ENCODE measurements around the gene NDUFV1. TPM values are rescaled to one million over a fixed set of nuclear protein-coding genes. Genes with fewer than 3 reads are reported as not detected.
A peak's percentile ranks its signal among the peaks of the same experiment; 100 is the strongest.
"Not testable (repeated sequence)": the region's sequence is repeated elsewhere in the genome, so short reads cannot be mapped to it uniquely, and the experiment has no call there.

Gene NDUFV1
- total RNA-seq, 6 experiments from 2014 or later: 151 to 214 (median 163) TPM

DNA sequence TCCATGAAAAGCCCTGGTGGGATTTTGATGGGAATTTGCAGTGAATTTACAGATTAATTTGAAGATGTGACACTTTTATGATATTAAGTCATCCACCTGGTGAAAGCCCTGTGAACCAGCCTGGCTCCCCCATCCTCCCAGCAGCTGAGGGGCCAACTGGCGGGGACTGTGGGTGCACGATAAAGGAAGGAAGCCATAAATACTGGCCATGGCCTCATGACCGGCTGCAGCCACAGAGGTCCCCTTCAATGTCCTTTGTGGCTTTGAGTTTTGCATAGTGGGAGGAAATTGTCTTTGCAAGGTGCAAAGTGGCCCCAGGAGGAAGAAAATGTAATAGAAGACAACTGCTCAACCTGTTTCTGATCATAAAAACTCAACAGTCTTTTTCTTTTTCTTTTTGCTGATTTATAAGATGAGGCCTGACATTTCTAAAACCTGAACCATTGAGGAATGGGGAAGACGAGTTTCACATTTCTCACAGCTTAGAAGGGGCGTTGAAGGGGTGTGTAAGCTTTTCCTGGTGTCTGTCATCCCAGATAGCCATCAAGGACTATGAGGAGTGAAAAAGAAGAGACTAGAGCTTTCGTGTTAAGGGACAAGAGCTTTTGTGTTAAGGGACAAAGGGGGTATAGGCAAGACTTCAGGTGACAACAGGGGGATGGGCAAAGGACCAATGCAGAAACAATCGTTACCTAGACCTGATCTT lies 6.3 kb upstream of the NDUFV1 start:
- TF ChIP-seq, protein P1, sequence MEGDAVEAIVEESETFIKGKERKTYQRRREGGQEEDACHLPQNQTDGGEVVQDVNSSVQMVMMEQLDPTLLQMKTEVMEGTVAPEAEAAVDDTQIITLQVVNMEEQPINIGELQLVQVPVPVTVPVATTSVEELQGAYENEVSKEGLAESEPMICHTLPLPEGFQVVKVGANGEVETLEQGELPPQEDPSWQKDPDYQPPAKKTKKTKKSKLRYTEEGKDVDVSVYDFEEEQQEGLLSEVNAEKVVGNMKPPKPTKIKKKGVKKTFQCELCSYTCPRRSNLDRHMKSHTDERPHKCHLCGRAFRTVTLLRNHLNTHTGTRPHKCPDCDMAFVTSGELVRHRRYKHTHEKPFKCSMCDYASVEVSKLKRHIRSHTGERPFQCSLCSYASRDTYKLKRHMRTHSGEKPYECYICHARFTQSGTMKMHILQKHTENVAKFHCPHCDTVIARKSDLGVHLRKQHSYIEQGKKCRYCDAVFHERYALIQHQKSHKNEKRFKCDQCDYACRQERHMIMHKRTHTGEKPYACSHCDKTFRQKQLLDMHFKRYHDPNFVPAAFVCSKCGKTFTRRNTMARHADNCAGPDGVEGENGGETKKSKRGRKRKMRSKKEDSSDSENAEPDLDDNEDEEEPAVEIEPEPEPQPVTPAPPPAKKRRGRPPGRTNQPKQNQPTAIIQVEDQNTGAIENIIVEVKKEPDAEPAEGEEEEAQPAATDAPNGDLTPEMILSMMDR (IDR thresholded peaks at IDR 0.05): no peak
- no peak for TF ChIP-seq POLR2A (IDR thresholded peaks at IDR 0.05)
- WGBS (ENCODE audit: insufficient coverage, low coverage, low lambda C conversion rate, missing lambda C conversion rate): 20% methylated on average over 6 of the region's 7 CpGs
- ATAC-seq: peak in 1 of 4 donors; percentile 14
- Histone ChIP-seq H3K36me3 (no peaks in the 10 kb centered on the region), H3K4me3 (no peak overlapping the region), H3K27ac (no peak overlapping the region), H3K4me1 (no peaks in the 10 kb centered on the region), H3K27me3 (no peaks in the 10 kb centered on the region), H3K9me3 (no peaks in the 10 kb centered on the region)
- intact Hi-C loops (cut with DNase I): no loop called here
- no peak for DNase-seq

DNA sequence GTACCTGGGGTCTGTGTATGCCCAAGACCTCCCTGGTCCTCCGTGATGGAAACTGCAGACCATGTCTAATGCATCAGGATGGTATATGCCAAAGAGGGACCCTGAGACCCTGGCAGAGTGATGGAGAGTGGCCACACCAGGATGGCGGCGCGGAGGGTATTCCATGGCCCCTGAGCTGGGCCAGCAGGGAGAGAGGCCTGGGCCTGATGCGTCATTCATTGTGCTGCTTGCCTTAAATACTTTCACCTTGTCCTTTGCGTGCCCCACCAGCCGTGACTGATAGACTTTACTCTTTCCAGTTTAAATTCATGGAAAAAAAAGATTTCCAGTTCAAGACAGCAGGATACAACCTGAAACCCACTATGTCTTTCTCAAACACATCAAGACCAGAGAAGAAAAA lies 5.6 kb upstream of the NDUFV1 start:
- H3K27ac ChIP-seq: no peak overlapping the region
- ATAC-seq (no peak), DNase-seq (no peak)
- no peaks in the 10 kb centered on the region for H3K27me3 ChIP-seq
- TF ChIP-seq POLR2A (IDR thresholded peaks at IDR 0.05): no peak
- TF ChIP-seq, protein P1 (IDR thresholded peaks at IDR 0.05): no peak
- H3K36me3 ChIP-seq: no peaks in the 10 kb centered on the region
- H3K9me3 ChIP-seq: no peaks in the 10 kb centered on the region
- no peaks in the 10 kb centered on the region for H3K4me1 ChIP-seq
- intact Hi-C loops (cut with DNase I): no loop called here
- no peak overlapping the region for H3K4me3 ChIP-seq
- 87% methylated on average over 3 of the region's 7 CpGs for WGBS (ENCODE audit: insufficient coverage, low coverage, low lambda C conversion rate, missing lambda C conversion rate)

DNA sequence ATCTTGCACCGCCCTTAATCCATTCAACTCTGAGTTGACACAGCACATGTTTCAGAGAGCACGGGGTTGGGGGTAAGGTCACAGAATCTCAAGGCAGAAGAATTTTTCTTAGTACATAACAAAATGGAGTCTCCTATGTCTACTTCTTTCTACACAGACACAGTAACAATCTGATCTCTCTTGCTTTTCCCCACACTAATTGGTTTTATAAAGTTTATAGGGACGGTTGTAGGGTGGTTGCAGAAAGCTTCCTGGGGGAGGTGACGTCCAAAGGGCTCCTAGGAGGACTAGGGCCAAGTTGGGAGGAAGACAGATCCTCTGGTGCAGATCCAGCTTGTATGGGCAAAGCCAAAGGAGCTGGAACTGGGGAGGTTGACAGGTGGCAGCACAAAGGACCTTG lies 2.6 kb upstream of the NDUFV1 start:
- DNase-seq; H3K4me1 ChIP-seq; ATAC-seq; intact Hi-C loops (cut with DNase I); H3K27me3 ChIP-seq; H3K27ac ChIP-seq; H3K4me3 ChIP-seq; H3K36me3 ChIP-seq; H3K9me3 ChIP-seq: not testable (repeated sequence)
- WGBS (ENCODE audit: insufficient coverage, low coverage, low lambda C conversion rate, missing lambda C conversion rate): 53% methylated on average over 2 of the region's 4 CpGs

DNA sequence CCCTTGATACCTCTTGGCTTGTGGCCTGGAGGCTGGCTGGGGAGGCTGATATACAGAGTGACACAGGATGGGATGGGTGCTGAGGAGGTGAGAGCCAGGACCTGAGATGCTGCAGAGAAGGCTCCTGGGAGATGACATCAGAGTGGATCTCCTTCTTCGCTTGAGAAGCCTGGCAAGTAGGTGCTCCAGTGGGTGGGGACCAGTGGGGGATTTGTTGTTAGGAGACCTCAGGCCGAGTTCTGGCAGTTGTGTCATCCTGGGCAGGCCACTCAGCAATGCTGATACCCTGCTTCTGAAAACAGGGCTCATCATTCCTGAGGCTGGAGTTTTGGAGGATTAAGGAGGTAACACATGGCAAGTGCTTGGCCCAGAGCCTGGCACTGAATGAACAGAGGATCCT lies 1.9 kb upstream of the NDUFV1 start:
- ATAC-seq (no peak), DNase-seq (no peak)
- no peak for TF ChIP-seq POLR2A (IDR thresholded peaks at IDR 0.05)
- TF ChIP-seq, protein P1 (IDR thresholded peaks at IDR 0.05): no peak
- intact Hi-C loops (cut with DNase I): no loop called here
- Histone ChIP-seq H3K27ac (no peak overlapping the region), H3K9me3 (no peaks in the 10 kb centered on the region), H3K27me3 (no peaks in the 10 kb centered on the region), H3K4me3 (no peak overlapping the region), H3K4me1 (peaks cover 0 to 8% (median 4%) of the 10 kb centered on the region in 4 donors), H3K36me3 (peaks cover 0 to 10% (median 0%) of the 10 kb centered on the region in 4 donors)
- WGBS (ENCODE audit: insufficient coverage, low coverage, low lambda C conversion rate, missing lambda C conversion rate): 86% methylated on average over 1 of the region's 2 CpGs

DNA sequence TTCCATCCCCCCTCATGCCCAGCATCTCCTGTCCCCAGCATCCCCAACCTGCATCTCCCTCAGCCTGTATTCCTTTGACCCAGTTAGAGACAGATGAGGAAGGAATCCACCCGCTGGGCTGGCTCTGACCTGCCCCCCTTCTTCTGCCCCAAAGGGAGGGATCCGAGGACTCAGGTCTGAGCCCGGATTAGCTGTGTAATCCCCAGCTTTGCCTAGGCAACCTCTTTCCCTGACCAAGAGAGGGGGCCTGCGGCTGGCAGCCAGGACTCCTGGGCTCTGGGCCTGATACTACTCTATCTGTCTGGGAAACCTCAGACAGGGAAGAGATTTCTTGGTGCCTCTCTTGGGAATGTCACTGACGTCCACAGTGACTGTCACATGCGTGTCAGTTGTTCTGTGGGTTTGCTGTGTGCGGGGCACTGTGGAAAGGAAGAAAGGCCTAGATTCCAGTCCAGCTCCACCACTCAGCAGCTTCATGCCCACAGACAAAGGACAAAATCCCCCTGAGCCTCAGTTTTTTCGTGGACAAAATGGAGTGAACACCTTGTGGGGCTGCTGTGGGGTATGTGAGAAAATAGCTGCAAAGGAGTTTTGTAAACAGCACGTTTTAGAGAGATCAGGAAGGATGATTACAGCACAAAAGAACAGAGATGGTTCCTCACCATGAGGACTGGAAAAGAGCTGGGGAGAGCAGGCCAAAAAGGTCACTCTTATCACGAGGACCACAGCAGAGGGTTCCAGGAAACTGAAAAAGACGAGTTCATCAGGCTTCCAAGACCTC lies 1.3 kb upstream of the NDUFV1 start:
- DNase-seq (no peak), ATAC-seq (no peak)
- WGBS (ENCODE audit: insufficient coverage, low coverage, low lambda C conversion rate, missing lambda C conversion rate): 49% methylated on average over 3 of the region's 11 CpGs
- Histone ChIP-seq H3K4me3 (no peak overlapping the region), H3K9me3 (no peaks in the 10 kb centered on the region), H3K27me3 (no peaks in the 10 kb centered on the region), H3K27ac (no peak overlapping the region), H3K4me1 (peaks cover 0 to 8% (median 4%) of the 10 kb centered on the region in 4 donors), H3K36me3 (peaks cover 0 to 16% (median 2%) of the 10 kb centered on the region in 4 donors)
- intact Hi-C loops (cut with DNase I): no loop called here
- TF ChIP-seq, protein P1 (IDR thresholded peaks at IDR 0.05): no peak
- no peak for TF ChIP-seq POLR2A (IDR thresholded peaks at IDR 0.05)

Measured in right lobe of liver (tissue), 6 donors.